HepG2 (cell line): Measurements from ENCODE around the gene GGNBP2. TPM values are rescaled to one million over a fixed set of nuclear protein-coding genes. Genes with fewer than 3 reads are reported as not detected.

ENCODE experiments used
- BHLHE40 ChIP-seq: IDR thresholded peaks from 2 replicates; pipeline ENCODE4 v1.6.1; 2011; ENCODE audit warnings: low read length, improper control_type of control experiment
- BRCA1 ChIP-seq: sonication (generic); formaldehyde crosslinking; IDR thresholded peaks from 2 replicates; pipeline ENCODE4 v1.4.0; 2020; ENCODE audit warnings: missing genetic modification reagents
- EP300 ChIP-seq, 3 experiments: sonication (generic) in 1 of 3; formaldehyde crosslinking in 1 of 3; IDR thresholded peaks; 2 replicates each; pipeline versions ENCODE4 v1.5.1 to v1.6.1; 2011 to 2020; ENCODE audit warnings: low read depth in 2 of 3, low read length in 2 of 3, borderline replicate concordance in 1 of 3, improper control_type of control experiment in 1 of 3, mild to moderate bottlenecking in 1 of 3, missing genetic modification reagents in 1 of 3, moderate library complexity in 1 of 3
- JUND ChIP-seq: sonication (generic); formaldehyde crosslinking; IDR thresholded peaks from 2 replicates; pipeline ENCODE4 v1.8.0; 2022; ENCODE audit warnings: mild to moderate bottlenecking, missing genetic modification reagents
- MAFG ChIP-seq: sonication (generic); formaldehyde crosslinking; IDR thresholded peaks from 2 replicates; pipeline ENCODE4 v1.5.1; 2020; ENCODE audit warnings: mild to moderate bottlenecking, missing genetic modification reagents
- ZKSCAN1 ChIP-seq: fragments of 150-350 bp; IDR thresholded peaks from 2 replicates; pipeline ENCODE4 v1.6.1; 2014; ENCODE audit warnings: low read length
- ZNF572 ChIP-seq: sonication (generic); formaldehyde crosslinking; IDR thresholded peaks from 2 replicates; pipeline ENCODE4 v1.5.1; 2020; ENCODE audit warnings: mild to moderate bottlenecking, missing genetic modification reagents
- ZSCAN29 ChIP-seq: sonication (generic); formaldehyde crosslinking; conservative IDR thresholded peaks from 2 replicates; pipeline ENCODE4 v1.4.0; 2020; ENCODE audit warnings: mild to moderate bottlenecking, missing genetic modification reagents
- polyA plus RNA-seq, 8 experiments: library from polyadenylated mRNA; depleted of rRNA in 3 of 8; stranded (reverse) in 7 of 8; unstranded in 1 of 8; fragments of >200 nt; fragmentation: Illumina TruSeq in 4 of 8; extraction: Trizol in 4 of 8; gene quantifications; 2 replicates each; pipeline versions ENCODE4 v1.2.1 to v1.2.3, GENCODE V29; 2011 to 2016; ENCODE audit warnings: low read depth in 4 of 8, missing spikeins in 1 of 8, mixed read lengths in 1 of 8; ENCODE audit not compliant: insufficient read depth in 1 of 8
- total RNA-seq, 5 experiments: library from RNA; depleted of rRNA; stranded (reverse); fragments of >200 nt; fragmentation: Illumina TruSeq; extraction: Trizol; gene quantifications; 2 replicates each; pipeline ENCODE4 v1.2.3, GENCODE V29; 2016; ENCODE audit warnings: low read depth in 1 of 5
- TF ChIP-seq, protein P1 (sequence below): sonication (generic); formaldehyde crosslinking; IDR thresholded peaks from 2 replicates; pipeline ENCODE4 v1.4.0; 2020; ENCODE audit warnings: missing genetic modification reagents
- TF ChIP-seq, protein P2 (sequence below): sonication (generic); formaldehyde crosslinking; IDR thresholded peaks from 2 replicates; pipeline ENCODE4 v1.5.1; 2020; ENCODE audit warnings: mild to moderate bottlenecking, missing genetic modification reagents, borderline replicate concordance
- TF ChIP-seq, protein P3 (sequence below): sonication (generic); formaldehyde crosslinking; IDR thresholded peaks from 2 replicates; pipeline ENCODE4 v1.4.0; 2020; ENCODE audit warnings: missing genetic modification reagents
- TF ChIP-seq, protein P4 (sequence below): sonication (generic); formaldehyde crosslinking; IDR thresholded peaks from 2 replicates; pipeline ENCODE4 v1.5.1; 2020; ENCODE audit warnings: missing genetic modification reagents, mild to moderate bottlenecking, borderline replicate concordance

The GGNBP2 gene
- total and polyA plus RNA-seq, 2 of the 13 experiments (the other 11 are each of a cell fraction or from before 2014, with no cell fraction given), result 53.3 to 84.2 TPM

DNA sequence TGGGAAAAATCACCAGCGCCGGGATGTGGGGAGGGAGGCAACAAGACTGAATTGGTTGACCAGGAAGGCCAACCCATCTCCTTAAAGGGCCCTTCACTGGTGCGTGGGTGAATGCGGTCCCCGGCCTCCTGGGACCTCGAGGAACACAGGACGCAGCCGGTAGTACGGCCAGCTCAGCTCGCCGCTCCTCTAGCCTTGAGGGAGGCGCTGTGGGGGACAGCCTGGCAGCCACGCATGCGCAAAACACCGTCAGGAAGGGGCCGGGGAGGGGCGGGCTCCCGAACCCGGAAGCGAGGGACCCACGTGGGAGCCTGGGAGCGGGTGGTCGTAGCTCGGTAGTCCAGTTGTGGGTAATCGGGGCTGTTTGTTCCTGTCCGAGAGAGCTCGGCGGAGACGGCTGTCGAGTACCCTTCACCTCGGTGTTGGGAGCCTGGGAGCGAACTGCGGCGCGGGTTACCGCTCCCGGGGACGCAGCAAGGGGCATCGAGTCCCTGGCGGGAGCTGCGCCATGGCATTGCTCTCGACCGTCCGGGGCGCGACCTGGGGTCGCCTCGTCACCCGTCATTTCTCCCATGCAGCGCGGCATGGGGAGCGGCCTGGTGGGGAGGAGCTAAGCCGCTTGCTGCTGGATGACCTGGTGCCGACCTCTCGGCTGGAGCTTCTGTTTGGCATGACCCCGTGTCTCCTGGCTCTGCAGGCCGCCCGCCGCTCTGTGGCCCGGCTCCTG is 56.7 kb downstream of the GGNBP2 start, which contains the start of gene MRM1 (continued):
- TF ChIP-seq, protein P1, sequence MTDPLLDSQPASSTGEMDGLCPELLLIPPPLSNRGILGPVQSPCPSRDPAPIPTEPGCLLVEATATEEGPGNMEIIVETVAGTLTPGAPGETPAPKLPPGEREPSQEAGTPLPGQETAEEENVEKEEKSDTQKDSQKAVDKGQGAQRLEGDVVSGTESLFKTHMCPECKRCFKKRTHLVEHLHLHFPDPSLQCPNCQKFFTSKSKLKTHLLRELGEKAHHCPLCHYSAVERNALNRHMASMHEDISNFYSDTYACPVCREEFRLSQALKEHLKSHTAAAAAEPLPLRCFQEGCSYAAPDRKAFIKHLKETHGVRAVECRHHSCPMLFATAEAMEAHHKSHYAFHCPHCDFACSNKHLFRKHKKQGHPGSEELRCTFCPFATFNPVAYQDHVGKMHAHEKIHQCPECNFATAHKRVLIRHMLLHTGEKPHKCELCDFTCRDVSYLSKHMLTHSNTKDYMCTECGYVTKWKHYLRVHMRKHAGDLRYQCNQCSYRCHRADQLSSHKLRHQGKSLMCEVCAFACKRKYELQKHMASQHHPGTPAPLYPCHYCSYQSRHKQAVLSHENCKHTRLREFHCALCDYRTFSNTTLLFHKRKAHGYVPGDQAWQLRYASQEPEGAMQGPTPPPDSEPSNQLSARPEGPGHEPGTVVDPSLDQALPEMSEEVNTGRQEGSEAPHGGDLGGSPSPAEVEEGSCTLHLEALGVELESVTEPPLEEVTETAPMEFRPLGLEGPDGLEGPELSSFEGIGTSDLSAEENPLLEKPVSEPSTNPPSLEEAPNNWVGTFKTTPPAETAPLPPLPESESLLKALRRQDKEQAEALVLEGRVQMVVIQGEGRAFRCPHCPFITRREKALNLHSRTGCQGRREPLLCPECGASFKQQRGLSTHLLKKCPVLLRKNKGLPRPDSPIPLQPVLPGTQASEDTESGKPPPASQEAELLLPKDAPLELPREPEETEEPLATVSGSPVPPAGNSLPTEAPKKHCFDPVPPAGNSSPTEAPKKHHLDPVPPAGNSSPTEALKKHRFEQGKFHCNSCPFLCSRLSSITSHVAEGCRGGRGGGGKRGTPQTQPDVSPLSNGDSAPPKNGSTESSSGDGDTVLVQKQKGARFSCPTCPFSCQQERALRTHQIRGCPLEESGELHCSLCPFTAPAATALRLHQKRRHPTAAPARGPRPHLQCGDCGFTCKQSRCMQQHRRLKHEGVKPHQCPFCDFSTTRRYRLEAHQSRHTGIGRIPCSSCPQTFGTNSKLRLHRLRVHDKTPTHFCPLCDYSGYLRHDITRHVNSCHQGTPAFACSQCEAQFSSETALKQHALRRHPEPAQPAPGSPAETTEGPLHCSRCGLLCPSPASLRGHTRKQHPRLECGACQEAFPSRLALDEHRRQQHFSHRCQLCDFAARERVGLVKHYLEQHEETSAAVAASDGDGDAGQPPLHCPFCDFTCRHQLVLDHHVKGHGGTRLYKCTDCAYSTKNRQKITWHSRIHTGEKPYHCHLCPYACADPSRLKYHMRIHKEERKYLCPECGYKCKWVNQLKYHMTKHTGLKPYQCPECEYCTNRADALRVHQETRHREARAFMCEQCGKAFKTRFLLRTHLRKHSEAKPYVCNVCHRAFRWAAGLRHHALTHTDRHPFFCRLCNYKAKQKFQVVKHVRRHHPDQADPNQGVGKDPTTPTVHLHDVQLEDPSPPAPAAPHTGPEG (CRISPR knock-in tag), result 0 out of 2 replicates have a peak, but pooled peaks have one; percentile 40
- TF ChIP-seq BHLHE40 (no peak), EP300 (IDR thresholded peaks at IDR 0.05; ENCODE audit: low read depth in 2 of 2, low read length in 2 of 2) (no peak), EP300 (CRISPR knock-in tag; IDR thresholded peaks at IDR 0.05; ENCODE audit: borderline replicate concordance) (no peak; the same call in 1 of the 2 replicates), MAFG (CRISPR knock-in tag) (no peak), JUND (CRISPR knock-in tag) (no peak; the same call in 1 of the 2 replicates), ZNF572 (CRISPR knock-in tag) (no peak; the same call in 1 of the 2 replicates), ZSCAN29 (no peak), ZKSCAN1 (no peak), BRCA1 (CRISPR knock-in tag) (no peak; the same call in 1 of the 2 replicates)
- TF ChIP-seq, protein P2, sequence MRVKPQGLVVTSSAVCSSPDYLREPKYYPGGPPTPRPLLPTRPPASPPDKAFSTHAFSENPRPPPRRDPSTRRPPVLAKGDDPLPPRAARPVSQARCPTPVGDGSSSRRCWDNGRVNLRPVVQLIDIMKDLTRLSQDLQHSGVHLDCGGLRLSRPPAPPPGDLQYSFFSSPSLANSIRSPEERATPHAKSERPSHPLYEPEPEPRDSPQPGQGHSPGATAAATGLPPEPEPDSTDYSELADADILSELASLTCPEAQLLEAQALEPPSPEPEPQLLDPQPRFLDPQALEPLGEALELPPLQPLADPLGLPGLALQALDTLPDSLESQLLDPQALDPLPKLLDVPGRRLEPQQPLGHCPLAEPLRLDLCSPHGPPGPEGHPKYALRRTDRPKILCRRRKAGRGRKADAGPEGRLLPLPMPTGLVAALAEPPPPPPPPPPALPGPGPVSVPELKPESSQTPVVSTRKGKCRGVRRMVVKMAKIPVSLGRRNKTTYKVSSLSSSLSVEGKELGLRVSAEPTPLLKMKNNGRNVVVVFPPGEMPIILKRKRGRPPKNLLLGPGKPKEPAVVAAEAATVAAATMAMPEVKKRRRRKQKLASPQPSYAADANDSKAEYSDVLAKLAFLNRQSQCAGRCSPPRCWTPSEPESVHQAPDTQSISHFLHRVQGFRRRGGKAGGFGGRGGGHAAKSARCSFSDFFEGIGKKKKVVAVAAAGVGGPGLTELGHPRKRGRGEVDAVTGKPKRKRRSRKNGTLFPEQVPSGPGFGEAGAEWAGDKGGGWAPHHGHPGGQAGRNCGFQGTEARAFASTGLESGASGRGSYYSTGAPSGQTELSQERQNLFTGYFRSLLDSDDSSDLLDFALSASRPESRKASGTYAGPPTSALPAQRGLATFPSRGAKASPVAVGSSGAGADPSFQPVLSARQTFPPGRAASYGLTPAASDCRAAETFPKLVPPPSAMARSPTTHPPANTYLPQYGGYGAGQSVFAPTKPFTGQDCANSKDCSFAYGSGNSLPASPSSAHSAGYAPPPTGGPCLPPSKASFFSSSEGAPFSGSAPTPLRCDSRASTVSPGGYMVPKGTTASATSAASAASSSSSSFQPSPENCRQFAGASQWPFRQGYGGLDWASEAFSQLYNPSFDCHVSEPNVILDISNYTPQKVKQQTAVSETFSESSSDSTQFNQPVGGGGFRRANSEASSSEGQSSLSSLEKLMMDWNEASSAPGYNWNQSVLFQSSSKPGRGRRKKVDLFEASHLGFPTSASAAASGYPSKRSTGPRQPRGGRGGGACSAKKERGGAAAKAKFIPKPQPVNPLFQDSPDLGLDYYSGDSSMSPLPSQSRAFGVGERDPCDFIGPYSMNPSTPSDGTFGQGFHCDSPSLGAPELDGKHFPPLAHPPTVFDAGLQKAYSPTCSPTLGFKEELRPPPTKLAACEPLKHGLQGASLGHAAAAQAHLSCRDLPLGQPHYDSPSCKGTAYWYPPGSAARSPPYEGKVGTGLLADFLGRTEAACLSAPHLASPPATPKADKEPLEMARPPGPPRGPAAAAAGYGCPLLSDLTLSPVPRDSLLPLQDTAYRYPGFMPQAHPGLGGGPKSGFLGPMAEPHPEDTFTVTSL (CRISPR knock-in tag), result no peak
- TF ChIP-seq, protein P3, sequence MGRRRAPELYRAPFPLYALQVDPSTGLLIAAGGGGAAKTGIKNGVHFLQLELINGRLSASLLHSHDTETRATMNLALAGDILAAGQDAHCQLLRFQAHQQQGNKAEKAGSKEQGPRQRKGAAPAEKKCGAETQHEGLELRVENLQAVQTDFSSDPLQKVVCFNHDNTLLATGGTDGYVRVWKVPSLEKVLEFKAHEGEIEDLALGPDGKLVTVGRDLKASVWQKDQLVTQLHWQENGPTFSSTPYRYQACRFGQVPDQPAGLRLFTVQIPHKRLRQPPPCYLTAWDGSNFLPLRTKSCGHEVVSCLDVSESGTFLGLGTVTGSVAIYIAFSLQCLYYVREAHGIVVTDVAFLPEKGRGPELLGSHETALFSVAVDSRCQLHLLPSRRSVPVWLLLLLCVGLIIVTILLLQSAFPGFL (CRISPR knock-in tag), result no peak
- TF ChIP-seq, protein P4, sequence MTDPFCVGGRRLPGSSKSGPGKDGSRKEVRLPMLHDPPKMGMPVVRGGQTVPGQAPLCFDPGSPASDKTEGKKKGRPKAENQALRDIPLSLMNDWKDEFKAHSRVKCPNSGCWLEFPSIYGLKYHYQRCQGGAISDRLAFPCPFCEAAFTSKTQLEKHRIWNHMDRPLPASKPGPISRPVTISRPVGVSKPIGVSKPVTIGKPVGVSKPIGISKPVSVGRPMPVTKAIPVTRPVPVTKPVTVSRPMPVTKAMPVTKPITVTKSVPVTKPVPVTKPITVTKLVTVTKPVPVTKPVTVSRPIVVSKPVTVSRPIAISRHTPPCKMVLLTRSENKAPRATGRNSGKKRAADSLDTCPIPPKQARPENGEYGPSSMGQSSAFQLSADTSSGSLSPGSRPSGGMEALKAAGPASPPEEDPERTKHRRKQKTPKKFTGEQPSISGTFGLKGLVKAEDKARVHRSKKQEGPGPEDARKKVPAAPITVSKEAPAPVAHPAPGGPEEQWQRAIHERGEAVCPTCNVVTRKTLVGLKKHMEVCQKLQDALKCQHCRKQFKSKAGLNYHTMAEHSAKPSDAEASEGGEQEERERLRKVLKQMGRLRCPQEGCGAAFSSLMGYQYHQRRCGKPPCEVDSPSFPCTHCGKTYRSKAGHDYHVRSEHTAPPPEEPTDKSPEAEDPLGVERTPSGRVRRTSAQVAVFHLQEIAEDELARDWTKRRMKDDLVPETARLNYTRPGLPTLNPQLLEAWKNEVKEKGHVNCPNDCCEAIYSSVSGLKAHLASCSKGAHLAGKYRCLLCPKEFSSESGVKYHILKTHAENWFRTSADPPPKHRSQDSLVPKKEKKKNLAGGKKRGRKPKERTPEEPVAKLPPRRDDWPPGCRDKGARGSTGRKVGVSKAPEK (CRISPR knock-in tag), result no peak
